Astrocyte (in vitro differentiated cells and primary cell): ENCODE measurements around the gene APOC3. TPM values are rescaled to one million over a fixed set of nuclear protein-coding genes. Genes with fewer than 3 reads are reported as not detected.

Experiments used
- DNase-seq: peaks from one replicate; pipeline ENCODE4 v3.0.0-alpha.2; 2010; ENCODE audit warnings: low read depth
- FAIRE-seq: peaks from 2 replicates; lab custom pipeline; 2011; peaks lifted over from hg19 to GRCh38; lab: Jason Lieb, UNC
- H2AFZ ChIP-seq: 2 replicates; pipeline ENCODE4 v1.6.0; 2012; ENCODE audit warnings: low read depth, low read length, inconsistent platforms
- H3K27ac ChIP-seq: 2 replicates; pipeline ENCODE4 v1.5.1; 2011; ENCODE audit warnings: low read depth, low read length, inconsistent platforms
- H3K27me3 ChIP-seq: 2 replicates; pipeline ENCODE4 v1.6.0; 2011; ENCODE audit warnings: low read length, inconsistent platforms; ENCODE audit not compliant: insufficient read depth
- H3K36me3 ChIP-seq: 2 replicates; pipeline ENCODE4 v1.5.1; 2011; ENCODE audit warnings: low read length, inconsistent platforms; ENCODE audit not compliant: insufficient read depth
- H3K4me1 ChIP-seq: 2 replicates; pipeline ENCODE4 v1.5.1; 2011; ENCODE audit warnings: low read length, inconsistent platforms; ENCODE audit not compliant: insufficient read depth
- H3K4me2 ChIP-seq: 2 replicates; pipeline ENCODE4 v1.6.0; 2012; ENCODE audit warnings: low read length, inconsistent platforms
- H3K4me3 ChIP-seq: 2 replicates; pipeline ENCODE4 v1.5.1; 2011; ENCODE audit warnings: low read depth, mild to moderate bottlenecking, low read length, inconsistent platforms; ENCODE audit not compliant: insufficient read depth
- H3K79me2 ChIP-seq: 2 replicates; pipeline ENCODE4 v1.6.0; 2012; ENCODE audit warnings: mild to moderate bottlenecking, low read length, inconsistent platforms; ENCODE audit not compliant: insufficient read depth
- H3K9ac ChIP-seq: 2 replicates; pipeline ENCODE4 v1.6.0; 2012; ENCODE audit warnings: mild to moderate bottlenecking, low read length, inconsistent platforms
- H3K9me3 ChIP-seq: 2 replicates; pipeline ENCODE4 v1.5.1; 2012; ENCODE audit warnings: low read depth, mild to moderate bottlenecking, low read length, inconsistent platforms; ENCODE audit not compliant: insufficient read depth
- H4K20me1 ChIP-seq: 2 replicates; pipeline ENCODE4 v1.6.0; 2012; ENCODE audit warnings: low read length, inconsistent platforms; ENCODE audit not compliant: insufficient read depth
- H3K27ac Mint-ChIP-seq: one replicate; pipeline ENCODE4 v1.8.0; 2021; ENCODE audit warnings: mild to moderate bottlenecking, mixed read lengths; ENCODE audit not compliant: unreplicated experiment
- H3K27me3 Mint-ChIP-seq: one replicate; pipeline ENCODE4 v1.8.0; 2021; ENCODE audit warnings: low read depth, mixed read lengths; ENCODE audit not compliant: unreplicated experiment
- H3K36me3 Mint-ChIP-seq: one replicate; pipeline ENCODE4 v1.8.0; 2021; ENCODE audit warnings: low read depth, mixed read lengths; ENCODE audit not compliant: unreplicated experiment
- H3K4me1 Mint-ChIP-seq: one replicate; pipeline ENCODE4 v1.8.0; 2021; ENCODE audit warnings: low read depth, mixed read lengths; ENCODE audit not compliant: unreplicated experiment
- H3K4me3 Mint-ChIP-seq: one replicate; pipeline ENCODE4 v1.8.0; 2021; ENCODE audit warnings: mild to moderate bottlenecking, moderate library complexity, mixed read lengths; ENCODE audit not compliant: unreplicated experiment
- H3K9me3 Mint-ChIP-seq: one replicate; pipeline ENCODE4 v1.8.0; 2021; ENCODE audit warnings: mild to moderate bottlenecking, mixed read lengths; ENCODE audit not compliant: unreplicated experiment
- EZH2 ChIP-seq: IDR thresholded peaks from 2 replicates; pipeline ENCODE4 v1.6.1; 2012; ENCODE audit warnings: mild to moderate bottlenecking, low read length, inconsistent platforms; ENCODE audit not compliant: insufficient read depth
- total RNA-seq: library from RNA; stranded (reverse); gene quantifications from 2 replicates; pipeline ENCODE4 v1.2.1, GENCODE V29; 2021
- TF ChIP-seq, protein P1 (sequence below): IDR thresholded peaks from 2 replicates; pipeline ENCODE4 v1.5.1; 2011; ENCODE audit warnings: low read depth, mild to moderate bottlenecking, inconsistent platforms, low read length, moderate library complexity; ENCODE audit not compliant: insufficient read depth

APOC3 gene
- total RNA-seq, 1 donor from 2014 or later: not detected

- H3K4me1 Mint-ChIP-seq: no peaks in the 10 kb centered on the region
- peaks cover 6% of the 10 kb centered on the region for H3K27me3 Mint-ChIP-seq
- H2AFZ ChIP-seq: no peak overlapping the region
- H3K9ac ChIP-seq: no peak overlapping the region
- H3K36me3 Mint-ChIP-seq: no peaks in the 10 kb centered on the region
- no peak overlapping the region for H3K4me3 Mint-ChIP-seq
- H3K27me3 ChIP-seq: peaks cover 5% of the 10 kb centered on the region
- TF ChIP-seq, protein P1, sequence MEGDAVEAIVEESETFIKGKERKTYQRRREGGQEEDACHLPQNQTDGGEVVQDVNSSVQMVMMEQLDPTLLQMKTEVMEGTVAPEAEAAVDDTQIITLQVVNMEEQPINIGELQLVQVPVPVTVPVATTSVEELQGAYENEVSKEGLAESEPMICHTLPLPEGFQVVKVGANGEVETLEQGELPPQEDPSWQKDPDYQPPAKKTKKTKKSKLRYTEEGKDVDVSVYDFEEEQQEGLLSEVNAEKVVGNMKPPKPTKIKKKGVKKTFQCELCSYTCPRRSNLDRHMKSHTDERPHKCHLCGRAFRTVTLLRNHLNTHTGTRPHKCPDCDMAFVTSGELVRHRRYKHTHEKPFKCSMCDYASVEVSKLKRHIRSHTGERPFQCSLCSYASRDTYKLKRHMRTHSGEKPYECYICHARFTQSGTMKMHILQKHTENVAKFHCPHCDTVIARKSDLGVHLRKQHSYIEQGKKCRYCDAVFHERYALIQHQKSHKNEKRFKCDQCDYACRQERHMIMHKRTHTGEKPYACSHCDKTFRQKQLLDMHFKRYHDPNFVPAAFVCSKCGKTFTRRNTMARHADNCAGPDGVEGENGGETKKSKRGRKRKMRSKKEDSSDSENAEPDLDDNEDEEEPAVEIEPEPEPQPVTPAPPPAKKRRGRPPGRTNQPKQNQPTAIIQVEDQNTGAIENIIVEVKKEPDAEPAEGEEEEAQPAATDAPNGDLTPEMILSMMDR: no peak
- no peak for TF ChIP-seq EZH2
- H3K4me1 ChIP-seq: no peaks in the 10 kb centered on the region
- H3K36me3 ChIP-seq: no peaks in the 10 kb centered on the region
- H3K4me3 ChIP-seq: no peak overlapping the region
- H3K9me3 ChIP-seq: no peaks in the 10 kb centered on the region
- DNase-seq: no peak
- H4K20me1 ChIP-seq: no peaks in the 10 kb centered on the region
- H3K4me2 ChIP-seq: no peak overlapping the region
- no peaks in the 10 kb centered on the region for H3K9me3 Mint-ChIP-seq
- H3K27ac Mint-ChIP-seq: no peak overlapping the region
- FAIRE-seq: no peak
- H3K79me2 ChIP-seq: no peaks in the 10 kb centered on the region
- H3K27ac ChIP-seq: no peak overlapping the region
These were observed 21.2 kb upstream of the APOC3 start for GRCh38 chr11:116808262-116809175.

GRCh38 chr11:116811194-116811593 lies 18.5 kb upstream of the APOC3 start:
- Mint-ChIP-seq H3K27ac (no peak overlapping the region), H3K4me1 (no peaks in the 10 kb centered on the region), H3K9me3 (no peaks in the 10 kb centered on the region), H3K36me3 (no peaks in the 10 kb centered on the region), H3K27me3 (peaks cover 3% of the 10 kb centered on the region), H3K4me3 (no peak overlapping the region)
- H3K9ac ChIP-seq: no peak overlapping the region
- FAIRE-seq (no peak), DNase-seq (no peak)
- TF ChIP-seq, protein P1: no peak
- no peak for TF ChIP-seq EZH2
- no peaks in the 10 kb centered on the region for H3K9me3 ChIP-seq
- H3K36me3 ChIP-seq: no peaks in the 10 kb centered on the region
- no peaks in the 10 kb centered on the region for H4K20me1 ChIP-seq
- no peak overlapping the region for H3K4me3 ChIP-seq
- no peak overlapping the region for H3K27ac ChIP-seq
- H3K4me2 ChIP-seq: no peak overlapping the region
- H3K4me1 ChIP-seq: no peaks in the 10 kb centered on the region
- no peaks in the 10 kb centered on the region for H3K79me2 ChIP-seq
- H2AFZ ChIP-seq: no peak overlapping the region
- peaks cover under 1% of the 10 kb centered on the region for H3K27me3 ChIP-seq

DNA sequence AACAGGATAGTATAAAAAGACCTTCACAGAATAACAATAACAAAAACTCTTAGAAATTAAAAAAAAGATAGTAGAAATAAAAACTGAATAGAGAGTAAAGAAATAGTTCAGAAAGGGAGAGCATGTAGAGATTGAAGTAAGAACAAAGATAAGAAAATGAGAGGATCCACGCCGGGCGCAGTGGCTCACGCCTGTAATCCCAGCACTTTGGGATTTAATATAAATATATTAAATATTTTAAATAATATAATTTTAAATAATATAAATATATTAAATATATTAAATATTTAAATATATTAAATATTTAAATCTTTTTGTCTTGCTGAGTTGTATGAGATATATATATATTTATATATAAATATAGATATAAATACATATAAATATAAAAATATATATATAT lies 17.6 kb upstream of the APOC3 start:
- Mint-ChIP-seq H3K36me3 (no peaks in the 10 kb centered on the region), H3K4me1 (no peaks in the 10 kb centered on the region), H3K27me3 (peaks cover 3% of the 10 kb centered on the region), H3K4me3 (no peak overlapping the region), H3K27ac (no peak overlapping the region), H3K9me3 (no peaks in the 10 kb centered on the region)
- H3K27ac ChIP-seq: no peak overlapping the region
- no peaks in the 10 kb centered on the region for H4K20me1 ChIP-seq
- H3K4me2 ChIP-seq: no peak overlapping the region
- H3K9me3 ChIP-seq: no peaks in the 10 kb centered on the region
- no peak for FAIRE-seq
- no peaks in the 10 kb centered on the region for H3K36me3 ChIP-seq
- no peak for DNase-seq
- no peak for TF ChIP-seq EZH2
- TF ChIP-seq, protein P1: no peak
- H3K79me2 ChIP-seq: no peaks in the 10 kb centered on the region
- H3K4me3 ChIP-seq: no peak overlapping the region
- peaks cover 3% of the 10 kb centered on the region for H3K27me3 ChIP-seq
- H2AFZ ChIP-seq: no peak overlapping the region
- no peak overlapping the region for H3K9ac ChIP-seq
- H3K4me1 ChIP-seq: no peaks in the 10 kb centered on the region
